Endodermal cell (in vitro differentiated cells): ENCODE data around the gene ANKLE2. TPM values are rescaled to one million over a fixed set of nuclear protein-coding genes. Genes with fewer than 3 reads are reported as not detected.
A peak's percentile ranks its signal among the peaks of the same experiment; 100 is the strongest.

Experiments
- DNase-seq: peaks from one replicate; pipeline ENCODE4 v3.0.0-alpha.2; 2017
- H3K27ac ChIP-seq: 2 replicates; pipeline ENCODE4 v1.5.1; 2013; ENCODE audit warnings: mild to moderate bottlenecking, low read depth, low read length, moderate library complexity
- H3K27me3 ChIP-seq: 2 replicates; pipeline ENCODE4 v1.6.1; 2013; ENCODE audit warnings: mild to moderate bottlenecking, low read length, moderate library complexity; ENCODE audit not compliant: insufficient read depth, control insufficient read depth, poor library complexity, severe bottlenecking
- H3K36me3 ChIP-seq: 2 replicates; pipeline ENCODE4 v1.7.0; 2013; ENCODE audit warnings: mild to moderate bottlenecking, low read length, moderate library complexity; ENCODE audit not compliant: control insufficient read depth, insufficient read depth
- H3K4me1 ChIP-seq: one replicate; pipeline ENCODE4 v1.7.0; 2013; ENCODE audit warnings: low read length; ENCODE audit not compliant: control insufficient read depth, insufficient read depth
- H3K4me3 ChIP-seq: 2 replicates; pipeline ENCODE4 v1.5.1; 2013; ENCODE audit warnings: mild to moderate bottlenecking, low read length, moderate library complexity
- H3K9ac ChIP-seq: 2 replicates; pipeline ENCODE4 v1.6.1; 2013; ENCODE audit warnings: mild to moderate bottlenecking, low read length, moderate library complexity; ENCODE audit not compliant: poor library complexity, severe bottlenecking; ENCODE audit errors: extremely low read depth
- H3K9me3 ChIP-seq: 2 replicates; pipeline ENCODE4 v1.6.1; 2013; ENCODE audit warnings: mild to moderate bottlenecking, low read length, moderate library complexity; ENCODE audit not compliant: control insufficient read depth
- H3K27ac Mint-ChIP-seq: 2 replicates; pipeline ENCODE4 v1.8.0; 2020; ENCODE audit warnings: mixed read lengths
- H3K27me3 Mint-ChIP-seq: 2 replicates; pipeline ENCODE4 v1.8.0; 2021; ENCODE audit warnings: mild to moderate bottlenecking, mixed read lengths; ENCODE audit not compliant: insufficient read depth
- H3K36me3 Mint-ChIP-seq: 2 replicates; pipeline ENCODE4 v1.8.0; 2020; ENCODE audit warnings: low read depth, mixed read lengths
- H3K4me1 Mint-ChIP-seq: 2 replicates; pipeline ENCODE4 v1.8.0; 2020; ENCODE audit warnings: mixed read lengths
- H3K4me3 Mint-ChIP-seq: 2 replicates; pipeline ENCODE4 v1.8.0; 2020; ENCODE audit warnings: mild to moderate bottlenecking, moderate library complexity, mixed read lengths
- H3K9me3 Mint-ChIP-seq: 2 replicates; pipeline ENCODE4 v1.8.0; 2020; ENCODE audit warnings: mild to moderate bottlenecking, mixed read lengths
- WGBS, 2 experiments: methylation state at CpG; one replicate each; pipeline versions ENCODE4 v1.1.5 to v1.1.7; 2013; ENCODE audit warnings: missing lambda C conversion rate in 2 of 2, mixed read lengths in 1 of 2; ENCODE audit not compliant: insufficient coverage in 1 of 2, insufficient read length in 1 of 2; 5-methylcytosine and 5-hydroxymethylcytosine counted together
- total RNA-seq, 2 donors: library from RNA; stranded (reverse); fragmentation: NEBNext Ultra II Directional in 1 of 2; extraction: Animal tissue kit (Norgen Biotek cat#: 25700) in 1 of 2; gene quantifications; 2 replicates in 1 of 2; 3 replicates in 1 of 2; pipeline ENCODE4 v1.2.1, GENCODE V29; 2021
- TF ChIP-seq, protein P1 (sequence below): fragments of 200-600 bp; sonication (generic); conservative IDR thresholded peaks from 2 replicates; pipeline ENCODE4 v1.5.0; 2021; ENCODE audit warnings: antibody characterized with exemption, mild to moderate bottlenecking

The ANKLE2 gene
- total RNA-seq, 2 donors from 2014 or later, result 87.8 to 88.5 TPM

- 96 to 97% methylated on average over 2 of the region's 2 CpGs for WGBS, 2 experiments
- no peaks in the 10 kb centered on the region for H3K9me3 ChIP-seq
- no peak overlapping the region for H3K27ac ChIP-seq
- H3K4me3 ChIP-seq, result no peak overlapping the region
- Mint-ChIP-seq H3K4me3 (no peak overlapping the region), H3K4me1 (peaks cover 2% of the 10 kb centered on the region), H3K36me3 (peaks cover 39% of the 10 kb centered on the region), H3K9me3 (no peaks in the 10 kb centered on the region), H3K27ac (peak overlapping the region; percentile 72), H3K27me3 (no peaks in the 10 kb centered on the region)
- no peak overlapping the region for H3K9ac ChIP-seq
- no peak for DNase-seq
- no peaks in the 10 kb centered on the region for H3K27me3 ChIP-seq
- no peaks in the 10 kb centered on the region for H3K4me1 ChIP-seq
- peaks cover 24% of the 10 kb centered on the region for H3K36me3 ChIP-seq
- TF ChIP-seq, protein P1, sequence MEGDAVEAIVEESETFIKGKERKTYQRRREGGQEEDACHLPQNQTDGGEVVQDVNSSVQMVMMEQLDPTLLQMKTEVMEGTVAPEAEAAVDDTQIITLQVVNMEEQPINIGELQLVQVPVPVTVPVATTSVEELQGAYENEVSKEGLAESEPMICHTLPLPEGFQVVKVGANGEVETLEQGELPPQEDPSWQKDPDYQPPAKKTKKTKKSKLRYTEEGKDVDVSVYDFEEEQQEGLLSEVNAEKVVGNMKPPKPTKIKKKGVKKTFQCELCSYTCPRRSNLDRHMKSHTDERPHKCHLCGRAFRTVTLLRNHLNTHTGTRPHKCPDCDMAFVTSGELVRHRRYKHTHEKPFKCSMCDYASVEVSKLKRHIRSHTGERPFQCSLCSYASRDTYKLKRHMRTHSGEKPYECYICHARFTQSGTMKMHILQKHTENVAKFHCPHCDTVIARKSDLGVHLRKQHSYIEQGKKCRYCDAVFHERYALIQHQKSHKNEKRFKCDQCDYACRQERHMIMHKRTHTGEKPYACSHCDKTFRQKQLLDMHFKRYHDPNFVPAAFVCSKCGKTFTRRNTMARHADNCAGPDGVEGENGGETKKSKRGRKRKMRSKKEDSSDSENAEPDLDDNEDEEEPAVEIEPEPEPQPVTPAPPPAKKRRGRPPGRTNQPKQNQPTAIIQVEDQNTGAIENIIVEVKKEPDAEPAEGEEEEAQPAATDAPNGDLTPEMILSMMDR, result no peak
These were observed 48.5 kb downstream of the ANKLE2 start for GRCh38 chr12:132713123-132713522.

GRCh38 chr12:132711080-132711843, 50.4 kb downstream of the ANKLE2 start:
- 11 to 15% methylated on average over 44 to 59 of the region's 59 CpGs for WGBS, 2 experiments
- Mint-ChIP-seq H3K27ac (peak overlapping the region; percentile 70), H3K9me3 (no peaks in the 10 kb centered on the region), H3K27me3 (no peaks in the 10 kb centered on the region), H3K4me3 (peak overlapping the region; percentile 89), H3K36me3 (peaks cover 34% of the 10 kb centered on the region), H3K4me1 (peaks cover 2% of the 10 kb centered on the region)
- Histone ChIP-seq H3K9me3 (no peaks in the 10 kb centered on the region), H3K4me3 (peak overlapping the region; percentile 85), H3K27ac (no peak overlapping the region), H3K9ac (peak overlapping the region; percentile 62), H3K36me3 (peaks cover 14% of the 10 kb centered on the region), H3K4me1 (no peaks in the 10 kb centered on the region), H3K27me3 (no peaks in the 10 kb centered on the region)
- DNase-seq, result no peak
- TF ChIP-seq, protein P1, result no peak

DNA sequence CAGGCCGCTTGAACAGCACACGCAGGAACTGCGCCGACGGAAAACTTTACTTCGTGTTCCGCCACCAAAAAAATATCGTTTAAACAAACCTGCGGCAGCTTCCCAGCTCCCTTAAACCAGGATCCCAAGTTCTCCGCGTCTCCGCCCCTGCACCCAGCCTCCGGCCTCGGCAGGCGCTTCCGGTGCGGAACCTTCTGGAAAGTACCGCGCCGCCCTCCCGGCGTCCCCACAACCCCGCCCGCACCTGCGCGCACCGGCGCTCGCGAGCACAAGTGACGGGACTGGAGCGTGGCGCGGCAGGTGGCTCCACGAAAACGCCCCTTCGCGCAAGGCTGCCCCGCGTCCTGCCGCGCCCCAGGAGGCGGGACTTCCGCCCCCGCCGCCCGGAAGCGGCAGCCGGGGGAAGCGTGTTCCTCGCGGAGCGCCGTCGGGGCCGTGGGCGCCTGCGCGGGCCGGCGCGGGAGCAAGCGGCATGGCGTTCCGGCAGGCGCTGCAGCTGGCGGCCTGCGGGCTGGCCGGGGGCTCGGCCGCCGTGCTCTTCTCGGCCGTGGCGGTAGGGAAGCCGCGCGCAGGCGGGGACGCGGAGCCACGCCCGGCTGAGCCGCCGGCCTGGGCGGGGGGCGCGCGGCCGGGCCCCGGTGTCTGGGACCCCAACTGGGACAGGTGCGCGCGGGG, 51.1 kb downstream of the ANKLE2 start, which contains the start of gene PGAM5:
Gene PGAM5 (plus strand): TSS at position 438 of the 675 bp plus-strand sequence. CDS start 35 bp downstream, at position 473.
- no peaks in the 10 kb centered on the region for H3K9me3 Mint-ChIP-seq
- peaks cover 2% of the 10 kb centered on the region for H3K4me1 Mint-ChIP-seq
- Histone ChIP-seq H3K4me3 (peak within 1 kb of the TSS; percentile 92), H3K27ac (peak within 1 kb of the TSS; percentile 77), H3K4me1 (no peaks in the 10 kb centered on the region), H3K9ac (peak within 1 kb of the TSS; percentile 84), H3K9me3 (no peaks in the 10 kb centered on the region), H3K36me3 (peaks cover 13% of the 10 kb centered on the region), H3K27me3 (no peaks in the 10 kb centered on the region)
- peak within 1 kb of the TSS; percentile 89 for H3K4me3 Mint-ChIP-seq
- peak within 1 kb of the TSS; percentile 96 for H3K27ac Mint-ChIP-seq
- peak; percentile 91 for DNase-seq
- peaks cover 28% of the 10 kb centered on the region for H3K36me3 Mint-ChIP-seq
- H3K27me3 Mint-ChIP-seq, result no peaks in the 10 kb centered on the region
- 0% methylated on average over 20 to 94 of the region's 94 CpGs for WGBS, 2 experiments
- TF ChIP-seq, protein P1, result no peak
